Naive B cell (primary cell): ENCODE measurements around the gene PCDH11Y. TPM values are rescaled to one million over a fixed set of nuclear protein-coding genes. Genes with fewer than 3 reads are reported as not detected.
A peak's percentile ranks its signal among the peaks of the same experiment; 100 is the strongest.
"Not testable (repeated sequence)": the region's sequence is repeated elsewhere in the genome, so short reads cannot be mapped to it uniquely, and the experiment has no call there.

ENCODE experiments used
- ATAC-seq, 2 donors: fragments of 150-1000 bp; cut with Tn5 transposase; 2 replicates each; pipeline ENCODE4 v1.10.0; 2021; ENCODE audit warnings: low read depth in 2 of 2, mild to moderate bottlenecking in 2 of 2, moderate library complexity in 2 of 2
- DNase-seq: peaks from one replicate; pipeline ENCODE4 v3.0.0; 2022
- H3K27ac Mint-ChIP-seq, 6 donors: one replicate each; pipeline ENCODE4 v1.8.0; 2020 to 2022; ENCODE audit warnings: mild to moderate bottlenecking in 6 of 6, mixed read lengths in 6 of 6, moderate library complexity in 5 of 6, inconsistent platforms in 2 of 6
- H3K27me3 Mint-ChIP-seq, 3 donors: one replicate each; pipeline ENCODE4 v1.8.0; 2021 to 2022; ENCODE audit warnings: mixed read lengths in 3 of 3, mild to moderate bottlenecking in 1 of 3
- H3K36me3 Mint-ChIP-seq, 2 donors: one replicate each; pipeline ENCODE4 v1.8.0; 2020 to 2022; ENCODE audit warnings: mixed read lengths in 2 of 2, inconsistent platforms in 1 of 2, mild to moderate bottlenecking in 1 of 2
- H3K4me1 Mint-ChIP-seq, 3 donors: one replicate each; pipeline ENCODE4 v1.8.0; 2020 to 2022; ENCODE audit warnings: mixed read lengths in 3 of 3, inconsistent platforms in 1 of 3, mild to moderate bottlenecking in 1 of 3, moderate library complexity in 1 of 3
- H3K4me3 Mint-ChIP-seq, 8 donors: one replicate each; pipeline ENCODE4 v1.8.0; 2020 to 2022; ENCODE audit warnings: mild to moderate bottlenecking in 8 of 8, mixed read lengths in 8 of 8, moderate library complexity in 8 of 8, inconsistent platforms in 2 of 8
- H3K9me3 Mint-ChIP-seq, 7 donors: one replicate each; pipeline ENCODE4 v1.8.0; 2020 to 2022; ENCODE audit warnings: mixed read lengths in 7 of 7, mild to moderate bottlenecking in 5 of 7, inconsistent platforms in 2 of 7, moderate library complexity in 1 of 7
- polyA plus RNA-seq, 6 donors: library from polyadenylated mRNA; unstranded; fragments of 300-500 nt; fragmentation: Illumina TruSeq; gene quantifications; one replicate each; pipeline ENCODE4 v1.2.3, GENCODE V29; 2021; ENCODE audit warnings: low read depth in 6 of 6

The PCDH11Y gene
- polyA plus RNA-seq = not detected

GRCh38 chrY:5000057-5000456 lies at the start of gene PCDH11Y:
Gene PCDH11Y (plus strand): TSS chrY:5000296. CDS start chrY:5057100, 56,804 bp downstream.
- not testable (repeated sequence) for H3K9me3 Mint-ChIP-seq, DNase-seq, H3K36me3 Mint-ChIP-seq, H3K27ac Mint-ChIP-seq, H3K4me1 Mint-ChIP-seq, H3K4me3 Mint-ChIP-seq, H3K27me3 Mint-ChIP-seq, ATAC-seq

GRCh38 chrY:4967894-4968293 lies 32.2 kb upstream of the PCDH11Y start:
- not testable (repeated sequence) for H3K9me3 Mint-ChIP-seq, H3K4me1 Mint-ChIP-seq, H3K27me3 Mint-ChIP-seq, H3K36me3 Mint-ChIP-seq, ATAC-seq, H3K4me3 Mint-ChIP-seq, DNase-seq, H3K27ac Mint-ChIP-seq

GRCh38 chrY:4991743-4992400 lies 8.2 kb upstream of the PCDH11Y start:
- not testable (repeated sequence) for H3K9me3 Mint-ChIP-seq, H3K4me3 Mint-ChIP-seq, H3K36me3 Mint-ChIP-seq, H3K4me1 Mint-ChIP-seq, DNase-seq, H3K27me3 Mint-ChIP-seq, H3K27ac Mint-ChIP-seq
- ATAC-seq = peak; percentile 49 to 61

- H3K36me3 Mint-ChIP-seq, H3K9me3 Mint-ChIP-seq, ATAC-seq, DNase-seq, H3K4me1 Mint-ChIP-seq, H3K4me3 Mint-ChIP-seq, H3K27me3 Mint-ChIP-seq, H3K27ac Mint-ChIP-seq: not testable (repeated sequence)
These were observed 5.2 kb upstream of the PCDH11Y start for GRCh38 chrY:4994892-4995291.

GRCh38 chrY:5002476-5003184 lies 2.5 kb downstream of the PCDH11Y start:
- ATAC-seq, H3K27ac Mint-ChIP-seq, H3K4me1 Mint-ChIP-seq, H3K36me3 Mint-ChIP-seq, DNase-seq, H3K9me3 Mint-ChIP-seq, H3K27me3 Mint-ChIP-seq, H3K4me3 Mint-ChIP-seq: not testable (repeated sequence)

GRCh38 chrY:5038972-5039523 lies 39.0 kb downstream of the PCDH11Y start:
- not testable (repeated sequence) for H3K36me3 Mint-ChIP-seq, H3K27ac Mint-ChIP-seq, H3K4me3 Mint-ChIP-seq, ATAC-seq, DNase-seq, H3K27me3 Mint-ChIP-seq, H3K4me1 Mint-ChIP-seq, H3K9me3 Mint-ChIP-seq

- H3K27me3 Mint-ChIP-seq, H3K4me3 Mint-ChIP-seq, ATAC-seq, H3K27ac Mint-ChIP-seq, H3K9me3 Mint-ChIP-seq, H3K4me1 Mint-ChIP-seq, DNase-seq, H3K36me3 Mint-ChIP-seq: not testable (repeated sequence)
These were observed 82.9 kb downstream of the PCDH11Y start for GRCh38 chrY:5083017-5083416.

GRCh38 chrY:5182998-5183397 lies 182.9 kb downstream of the PCDH11Y start:
- H3K9me3 Mint-ChIP-seq, DNase-seq, H3K4me1 Mint-ChIP-seq, H3K36me3 Mint-ChIP-seq, H3K27ac Mint-ChIP-seq, H3K4me3 Mint-ChIP-seq, ATAC-seq, H3K27me3 Mint-ChIP-seq: not testable (repeated sequence)

GRCh38 chrY:5215116-5215515 lies 215.0 kb downstream of the PCDH11Y start:
- not testable (repeated sequence) for ATAC-seq, H3K4me1 Mint-ChIP-seq, H3K9me3 Mint-ChIP-seq, H3K27me3 Mint-ChIP-seq, H3K36me3 Mint-ChIP-seq, DNase-seq, H3K27ac Mint-ChIP-seq, H3K4me3 Mint-ChIP-seq

GRCh38 chrY:5324931-5325330 lies 324.8 kb downstream of the PCDH11Y start:
- DNase-seq, H3K4me3 Mint-ChIP-seq, H3K36me3 Mint-ChIP-seq, ATAC-seq, H3K27ac Mint-ChIP-seq, H3K27me3 Mint-ChIP-seq, H3K9me3 Mint-ChIP-seq, H3K4me1 Mint-ChIP-seq: not testable (repeated sequence)

- H3K27ac Mint-ChIP-seq, H3K27me3 Mint-ChIP-seq, DNase-seq, ATAC-seq, H3K9me3 Mint-ChIP-seq, H3K36me3 Mint-ChIP-seq, H3K4me1 Mint-ChIP-seq, H3K4me3 Mint-ChIP-seq: not testable (repeated sequence)
These were observed 342.1 kb downstream of the PCDH11Y start for GRCh38 chrY:5342220-5342619.

GRCh38 chrY:5543705-5544104 lies 543.6 kb downstream of the PCDH11Y start:
- H3K4me3 Mint-ChIP-seq, H3K9me3 Mint-ChIP-seq, ATAC-seq: not testable (repeated sequence)

GRCh38 chrY:5638589-5638988 lies 638.5 kb downstream of the PCDH11Y start:
- H3K4me3 Mint-ChIP-seq, H3K4me1 Mint-ChIP-seq, H3K9me3 Mint-ChIP-seq, H3K36me3 Mint-ChIP-seq, H3K27ac Mint-ChIP-seq, ATAC-seq, H3K27me3 Mint-ChIP-seq, DNase-seq: not testable (repeated sequence)

More at GRCh38 chrY:5543705-5544104, 543.6 kb downstream of the PCDH11Y start:
- H3K27me3 Mint-ChIP-seq, H3K4me1 Mint-ChIP-seq, DNase-seq, H3K36me3 Mint-ChIP-seq, H3K27ac Mint-ChIP-seq: not testable (repeated sequence)

- DNase-seq, H3K4me3 Mint-ChIP-seq: not testable (repeated sequence)
These were observed 679.2 kb downstream of the PCDH11Y start for GRCh38 chrY:5679265-5679664.

More at GRCh38 chrY:5679265-5679664, 679.2 kb downstream of the PCDH11Y start:
- H3K4me1 Mint-ChIP-seq, ATAC-seq, H3K9me3 Mint-ChIP-seq, H3K27ac Mint-ChIP-seq, H3K36me3 Mint-ChIP-seq, H3K27me3 Mint-ChIP-seq: not testable (repeated sequence)
